K562 (cell line): ENCODE data around the gene PYDC1. TPM values are rescaled to one million over a fixed set of nuclear protein-coding genes. Genes with fewer than 3 reads are reported as not detected.

ENCODE experiments used
- CUX1 ChIP-seq: fragments of 200-800 bp; sonication (Bioruptor generic); IDR thresholded peaks from 2 replicates; pipeline ENCODE4 v1.6.1; 2016; ENCODE audit warnings: missing genetic modification characterization, missing compliant biosample characterization
- ERF ChIP-seq: fragments of 450-650 bp; formaldehyde crosslinking; IDR thresholded peaks from 2 replicates; pipeline ENCODE4 v1.4.0; 2020; ENCODE audit warnings: mild to moderate bottlenecking, mixed read lengths
- FOXK1 ChIP-seq: sonication (generic); formaldehyde crosslinking; IDR thresholded peaks from 2 replicates; pipeline ENCODE4 v1.8.0; 2022; ENCODE audit warnings: missing genetic modification reagents, mild to moderate bottlenecking, borderline replicate concordance
- HBP1 ChIP-seq: fragments of 450-650 bp; formaldehyde crosslinking; IDR thresholded peaks from 2 replicates; pipeline ENCODE4 v1.4.0; 2022; ENCODE audit warnings: missing genetic modification characterization
- MAZ ChIP-seq, 2 experiments: fragments of 450-650 bp in 1 of 2; sonication (generic) in 1 of 2; formaldehyde crosslinking; IDR thresholded peaks in 1 of 2; conservative IDR thresholded peaks in 1 of 2; 2 replicates each; pipeline versions ENCODE4 v1.4.0 to v1.5.0; 2020; ENCODE audit warnings: mild to moderate bottlenecking in 1 of 2, missing genetic modification reagents in 1 of 2
- RBFOX2 ChIP-seq: fragments of 200-400 bp; formaldehyde crosslinking; IDR thresholded peaks from 2 replicates; pipeline ENCODE4 v1.6.1; 2017; ENCODE audit warnings: low read depth, mild to moderate bottlenecking, low read length, moderate library complexity
- SRSF3 ChIP-seq: fragments of 200-400 bp; formaldehyde crosslinking; IDR thresholded peaks from 2 replicates; pipeline ENCODE4 v1.6.1; 2016; ENCODE audit warnings: mild to moderate bottlenecking, low read length, moderate library complexity; ENCODE audit not compliant: insufficient read depth
- ZBTB40 ChIP-seq, 2 experiments: fragments of 450-650 bp in 1 of 2; sonication (generic) in 1 of 2; formaldehyde crosslinking in 1 of 2; IDR thresholded peaks; 2 replicates each; pipeline versions ENCODE4 v1.7.1 to v1.9.0; 2016 to 2022; ENCODE audit warnings: inconsistent platforms in 1 of 2, mild to moderate bottlenecking in 1 of 2, missing genetic modification reagents in 1 of 2
- ZNF124 ChIP-seq: sonication (generic); formaldehyde crosslinking; IDR thresholded peaks from 2 replicates; pipeline ENCODE4 v1.8.1; 2022; ENCODE audit warnings: missing genetic modification reagents
- polyA plus RNA-seq, 8 experiments: library from polyadenylated mRNA; depleted of rRNA in 4 of 8; stranded (reverse) in 5 of 8; unstranded in 3 of 8; fragments of >200 nt; fragmentation: Nextera tagmentation in 2 of 8; fragmentation: Illumina TruSeq in 1 of 8; extraction: Ambion mirVana in 2 of 8; extraction: Trizol in 1 of 8; gene quantifications; 2 replicates each; pipeline versions ENCODE4 v1.2.1 to v1.2.3, GENCODE V29; 2011 to 2014; ENCODE audit warnings: inconsistent platforms in 1 of 8, missing spikeins in 1 of 8
- total RNA-seq, 7 experiments: library from RNA; depleted of rRNA in 6 of 7; stranded (reverse); fragments of >200 nt in 6 of 7; fragmentation: Illumina TruSeq in 2 of 7; extraction: Trizol in 2 of 7; gene quantifications; 2 replicates each; pipeline versions ENCODE4 v1.2.1 to v1.2.3, GENCODE V29; 2011 to 2021; ENCODE audit warnings: low replicate concordance in 1 of 7

PYDC1 gene
- total and polyA plus RNA-seq, 9 of the 15 experiments (the other 6 are each of a cell fraction or from before 2014, with no cell fraction given) = not detected

GRCh38 chr16:31186930-31187807 lies 29.8 kb downstream of the PYDC1 start (continued):
- TF ChIP-seq RBFOX2 (peak; percentile 31; the same call in 1 of the 2 replicates), ERF (CRISPR knock-in tag) (no peak), CUX1 (CRISPR knock-in tag) (no peak), ZNF124 (CRISPR knock-in tag) (no peak), ZBTB40 (IDR thresholded peaks at IDR 0.05) (no peak), ZBTB40 (CRISPR knock-in tag; IDR thresholded peaks at IDR 0.05) (0 out of 2 replicates have a peak, but pooled peaks have one; percentile 24), HBP1 (CRISPR knock-in tag) (peak; percentile 65; the same call in 1 of the 2 replicates), SRSF3 (no peak), FOXK1 (CRISPR knock-in tag) (peak; percentile 82; the same call in 1 of the 2 replicates), MAZ (CRISPR knock-in tag; conservative IDR thresholded peaks at IDR 0.05 in 1 of 2, IDR thresholded peaks at IDR 0.05 in 1 of 2) (no peak)
